ENCODE results near the gene SRMS.
A peak's percentile ranks its signal among the peaks of the same experiment; 100 is the strongest.

The SRMS gene

GRCh38 chr20:63537525-63538203 is 9.9 kb downstream of the SRMS start:
- Histone ChIP-seq H3K4me3 (peak overlapping the region; percentile 14; the same call in 1 of the 2 replicates), H3K9me3 (no peaks in the 10 kb centered on the region), H3K36me3 (replicated peaks) (no peaks in the 10 kb centered on the region), H3K27me3 (ENCODE audit: low read depth) (no peaks in the 10 kb centered on the region), H3K4me1 (no peaks in the 10 kb centered on the region)
- DNase-seq (ENCODE audit: low spot score in 2 of 2) = peak; percentile 76 to 89
- in situ Hi-C loops (cut with MboI; ENCODE audit: low sequenced_read_pairs) = no loop called here

DNA sequence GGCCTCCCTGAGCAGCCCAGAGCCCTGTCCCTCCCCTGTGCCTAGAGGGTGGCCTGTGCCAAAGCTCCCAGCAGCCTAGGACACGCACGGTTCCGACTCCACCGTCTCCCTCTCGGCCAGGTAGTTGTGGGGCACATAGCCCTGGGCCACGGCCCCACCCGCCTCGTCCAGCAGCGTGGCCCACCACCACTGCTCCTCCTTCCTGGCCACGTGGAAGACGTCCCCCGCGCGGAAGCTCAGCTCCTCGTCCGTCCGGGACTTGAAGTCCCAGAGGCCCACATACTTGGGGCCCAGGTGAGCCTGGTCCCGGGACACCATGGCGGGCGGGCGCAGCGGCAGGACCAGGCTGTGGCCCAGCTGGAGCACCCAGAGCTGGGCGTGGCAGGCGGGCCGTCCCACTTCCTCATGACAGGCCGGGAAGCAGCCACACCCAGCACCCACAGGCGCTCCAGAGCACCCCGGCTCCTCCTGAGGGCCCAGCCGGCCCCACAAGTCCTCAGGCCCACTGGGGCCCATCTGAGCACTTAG is 10.5 kb downstream of the SRMS start, which contains the start of gene PTK6:
Gene PTK6, minus strand, starts transcription at position 380 of the 528 bp plus-strand sequence. Its CDS starts 62 bp downstream, at position 318.
- no peaks in the 10 kb centered on the region for H3K9me3 ChIP-seq
- no peak for DNase-seq (ENCODE audit: low spot score in 2 of 2)
- no peaks in the 10 kb centered on the region for H3K4me1 ChIP-seq
- in situ Hi-C loops (cut with MboI; ENCODE audit: low sequenced_read_pairs) = no loop called here
- H3K36me3 ChIP-seq (replicated peaks) = no peaks in the 10 kb centered on the region
- peak within 1 kb of the TSS; percentile 14; the same call in 1 of the 2 replicates for H3K4me3 ChIP-seq
- no peaks in the 10 kb centered on the region for H3K27me3 ChIP-seq (ENCODE audit: low read depth)

DNA sequence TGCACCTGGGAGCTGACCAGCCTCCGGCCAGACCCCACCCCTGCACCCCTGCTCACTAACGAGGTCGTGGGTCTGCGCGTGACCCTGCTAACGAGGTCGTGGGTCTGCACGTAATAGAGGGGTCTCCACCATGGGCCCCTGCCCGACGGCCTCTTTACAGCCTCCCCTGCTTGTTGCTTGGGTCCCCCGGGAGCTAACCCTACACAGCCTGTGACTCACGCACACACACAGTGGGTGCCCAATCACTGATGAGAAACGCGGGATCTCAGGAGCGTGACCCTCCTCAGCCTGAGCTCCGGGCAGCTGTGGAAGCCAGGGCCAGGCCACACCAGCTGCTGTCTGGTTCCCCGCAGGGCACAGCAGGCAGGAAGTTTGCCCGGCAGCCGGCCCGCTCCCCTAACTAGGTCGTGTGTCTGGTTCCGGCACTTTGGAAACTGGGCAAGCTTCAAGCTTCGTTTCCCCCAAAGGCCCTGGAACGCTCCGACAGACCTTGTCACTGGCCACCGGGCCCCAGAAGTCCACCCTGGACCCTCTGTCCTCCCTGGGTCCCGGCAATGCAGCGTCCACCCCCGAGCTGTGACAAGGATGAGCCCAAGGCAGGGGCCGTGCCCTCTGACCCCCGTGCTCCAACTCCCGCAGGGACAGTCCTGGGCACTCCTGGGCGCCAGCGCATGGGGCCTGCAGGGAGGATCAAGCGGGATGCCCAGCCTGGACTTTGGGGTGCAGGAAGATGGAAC is 11.1 kb downstream of the SRMS start:
- Histone ChIP-seq H3K9me3 (no peaks in the 10 kb centered on the region), H3K27me3 (ENCODE audit: low read depth) (no peaks in the 10 kb centered on the region), H3K4me1 (no peaks in the 10 kb centered on the region), H3K4me3 (no peak overlapping the region), H3K36me3 (replicated peaks) (no peaks in the 10 kb centered on the region)
- no peak for DNase-seq (ENCODE audit: low spot score in 2 of 2)
- in situ Hi-C loops (cut with MboI; ENCODE audit: low sequenced_read_pairs) = no loop called here

DNA sequence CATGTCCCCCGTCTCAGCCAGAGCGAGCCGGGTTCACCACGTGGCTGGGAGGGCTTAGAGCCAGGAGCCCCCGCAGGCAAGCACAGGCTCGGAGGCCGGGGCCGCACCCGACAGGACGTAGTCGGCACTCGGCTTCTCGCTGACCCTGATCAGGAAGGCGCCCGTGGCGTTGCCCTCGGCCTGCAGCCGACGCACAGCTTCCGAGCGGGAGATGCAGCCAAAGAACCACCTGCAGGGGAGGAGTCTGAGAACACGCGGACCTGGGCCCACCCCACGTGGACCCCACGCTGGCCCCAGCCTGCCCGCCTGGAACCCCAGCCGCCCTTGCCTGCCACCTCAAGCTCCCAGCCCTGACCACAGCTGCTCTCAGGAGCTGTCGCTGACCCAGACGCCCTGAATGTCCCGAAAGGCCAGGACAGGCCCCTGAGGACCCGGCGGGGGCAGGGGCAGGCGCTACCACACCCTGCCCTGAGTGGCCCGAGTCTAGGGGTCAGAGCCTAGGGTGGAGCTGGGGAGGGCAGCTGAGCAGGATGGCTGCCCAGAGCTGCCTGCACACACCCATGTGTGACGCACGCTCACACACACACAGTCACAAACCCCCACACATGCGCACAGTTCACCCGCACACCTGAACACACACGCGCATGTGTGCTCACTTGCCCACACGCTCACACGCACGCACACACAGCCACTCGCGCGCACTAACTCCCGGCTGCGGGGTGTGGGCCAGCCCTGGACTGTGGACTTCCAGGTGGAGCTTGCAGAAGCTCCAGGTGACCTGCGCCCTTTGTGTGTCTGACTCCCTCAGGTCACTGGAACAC is 12.5 kb downstream of the SRMS start:
- no peak for DNase-seq (ENCODE audit: low spot score in 2 of 2)
- no peaks in the 10 kb centered on the region for H3K36me3 ChIP-seq (replicated peaks)
- in situ Hi-C loops (cut with MboI; ENCODE audit: low sequenced_read_pairs) = no loop called here
- no peaks in the 10 kb centered on the region for H3K4me1 ChIP-seq
- no peak overlapping the region for H3K4me3 ChIP-seq
- no peaks in the 10 kb centered on the region for H3K9me3 ChIP-seq
- H3K27me3 ChIP-seq (ENCODE audit: low read depth) = no peaks in the 10 kb centered on the region

GRCh38 chr20:63534427-63534830 is 13.1 kb downstream of the SRMS start:
- in situ Hi-C loops (cut with MboI; ENCODE audit: low sequenced_read_pairs) = no loop called here
- no peak for DNase-seq (ENCODE audit: low spot score in 2 of 2)

GRCh38 chr20:63533871-63534393 is 13.6 kb downstream of the SRMS start:
- DNase-seq (ENCODE audit: low spot score in 2 of 2) = no peak
- Histone ChIP-seq H3K9me3 (no peaks in the 10 kb centered on the region), H3K36me3 (replicated peaks) (no peaks in the 10 kb centered on the region), H3K4me1 (no peaks in the 10 kb centered on the region), H3K4me3 (no peak overlapping the region), H3K27me3 (ENCODE audit: low read depth) (no peaks in the 10 kb centered on the region)
- in situ Hi-C loops (cut with MboI; ENCODE audit: low sequenced_read_pairs) = no loop called here

More at GRCh38 chr20:63534427-63534830, 13.1 kb downstream of the SRMS start:
- Histone ChIP-seq H3K9me3 (no peaks in the 10 kb centered on the region), H3K4me3 (no peak overlapping the region), H3K36me3 (replicated peaks) (no peaks in the 10 kb centered on the region), H3K4me1 (no peaks in the 10 kb centered on the region), H3K27me3 (ENCODE audit: low read depth) (no peaks in the 10 kb centered on the region)

DNA sequence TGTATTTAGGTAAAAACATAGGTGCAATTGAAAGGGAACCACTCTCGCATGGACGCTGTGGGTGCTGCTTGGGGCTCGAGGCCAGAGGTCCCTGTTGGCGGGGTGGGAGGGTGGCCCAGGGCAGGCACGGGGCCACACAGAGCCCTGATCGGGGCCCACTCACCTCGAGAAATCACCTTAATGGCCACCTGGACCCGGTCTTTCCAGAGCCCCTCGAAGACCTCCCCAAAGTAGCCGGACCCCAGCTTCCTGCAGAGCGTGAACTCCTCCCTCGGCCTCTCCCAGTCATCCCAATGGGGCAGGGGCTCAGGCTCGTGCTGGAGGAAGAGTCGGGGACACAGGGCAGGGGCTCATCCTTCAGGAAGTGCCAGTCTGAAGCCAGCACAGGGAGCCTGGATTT is 14.2 kb downstream of the SRMS start:
- Histone ChIP-seq H3K4me1 (no peaks in the 10 kb centered on the region), H3K27me3 (ENCODE audit: low read depth) (no peaks in the 10 kb centered on the region), H3K36me3 (replicated peaks) (no peaks in the 10 kb centered on the region), H3K4me3 (no peak overlapping the region), H3K9me3 (no peaks in the 10 kb centered on the region)
- in situ Hi-C loops (cut with MboI; ENCODE audit: low sequenced_read_pairs) = no loop called here
- DNase-seq (ENCODE audit: low spot score in 2 of 2) = no peak

DNA sequence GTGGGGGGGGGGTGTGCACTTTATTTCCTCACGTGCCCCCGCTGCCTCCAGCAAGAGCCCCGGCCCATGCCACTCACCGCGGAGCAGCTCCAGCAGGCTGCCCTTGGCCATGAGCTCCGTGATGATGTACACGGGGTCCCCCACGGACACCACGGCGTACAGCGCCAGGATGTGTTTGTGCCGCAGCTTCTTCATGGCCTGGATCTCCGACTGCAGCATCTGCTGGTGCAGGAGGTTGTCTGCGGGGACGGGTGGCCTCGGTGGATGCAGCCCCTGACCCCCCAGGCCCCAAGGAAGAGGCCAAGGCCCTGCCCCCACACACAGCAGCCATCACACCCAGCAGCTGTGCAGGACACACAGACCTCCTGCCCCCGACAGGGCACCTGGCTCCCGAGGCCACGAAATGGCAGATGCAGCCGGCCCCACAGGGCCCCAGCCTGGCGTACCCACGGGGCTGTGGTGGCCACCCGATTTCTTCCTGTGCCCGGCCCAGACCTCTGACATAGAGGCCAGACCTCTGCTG is 15.0 kb downstream of the SRMS start:
- no peak for DNase-seq (ENCODE audit: low spot score in 2 of 2)
- H3K27me3 ChIP-seq (ENCODE audit: low read depth) = no peaks in the 10 kb centered on the region; the same call in 1 of the 2 replicates
- H3K4me1 ChIP-seq = no peaks in the 10 kb centered on the region
- no peaks in the 10 kb centered on the region for H3K9me3 ChIP-seq
- in situ Hi-C loops (cut with MboI; ENCODE audit: low sequenced_read_pairs) = no loop called here
- H3K36me3 ChIP-seq (replicated peaks) = no peaks in the 10 kb centered on the region
- H3K4me3 ChIP-seq = no peak overlapping the region

DNA sequence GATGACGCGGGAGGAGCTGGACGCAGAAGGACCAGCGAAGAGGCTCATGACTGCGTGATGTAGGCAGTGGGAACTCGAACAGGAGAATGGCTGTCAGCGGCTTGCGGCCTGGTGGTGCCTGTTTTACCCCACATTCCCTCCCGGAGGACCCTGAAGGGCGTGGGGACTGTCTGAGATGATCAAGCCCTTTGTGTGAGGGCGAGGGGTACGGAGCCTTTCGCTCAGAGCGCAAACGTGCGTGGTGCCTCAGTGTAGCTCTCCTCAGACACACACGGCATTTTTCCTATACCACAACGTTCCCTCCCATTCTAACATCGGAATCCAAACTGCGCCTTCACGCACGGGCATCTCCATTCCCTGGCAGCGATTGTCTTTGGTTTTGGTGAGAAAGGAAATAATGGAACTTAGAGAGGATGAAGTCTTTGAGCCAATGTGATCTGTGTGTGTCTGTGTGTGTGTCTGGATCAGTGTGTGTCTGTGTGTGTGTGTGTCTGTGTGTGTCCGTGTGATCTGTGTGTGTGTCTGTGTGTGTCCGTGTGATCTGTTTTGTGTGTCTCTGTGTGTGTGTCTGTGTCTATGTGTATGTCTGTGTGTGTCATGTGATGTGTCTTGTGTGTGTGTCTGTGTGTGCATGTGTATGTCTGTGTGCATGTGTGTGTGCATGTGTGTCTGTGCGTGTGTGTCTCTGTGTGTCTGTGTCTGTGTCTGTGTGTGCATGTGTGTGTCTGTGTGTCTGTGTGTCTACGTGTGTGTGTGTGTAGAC is 15.7 kb downstream of the SRMS start:
- DNase-seq (ENCODE audit: low spot score in 2 of 2) = no peak
- Histone ChIP-seq H3K36me3 (replicated peaks) (no peaks in the 10 kb centered on the region), H3K4me1 (no peaks in the 10 kb centered on the region), H3K27me3 (ENCODE audit: low read depth) (no peaks in the 10 kb centered on the region; the same call in 1 of the 2 replicates), H3K4me3 (no peak overlapping the region), H3K9me3 (no peaks in the 10 kb centered on the region)
- in situ Hi-C loops (cut with MboI; ENCODE audit: low sequenced_read_pairs) = no loop called here

DNA sequence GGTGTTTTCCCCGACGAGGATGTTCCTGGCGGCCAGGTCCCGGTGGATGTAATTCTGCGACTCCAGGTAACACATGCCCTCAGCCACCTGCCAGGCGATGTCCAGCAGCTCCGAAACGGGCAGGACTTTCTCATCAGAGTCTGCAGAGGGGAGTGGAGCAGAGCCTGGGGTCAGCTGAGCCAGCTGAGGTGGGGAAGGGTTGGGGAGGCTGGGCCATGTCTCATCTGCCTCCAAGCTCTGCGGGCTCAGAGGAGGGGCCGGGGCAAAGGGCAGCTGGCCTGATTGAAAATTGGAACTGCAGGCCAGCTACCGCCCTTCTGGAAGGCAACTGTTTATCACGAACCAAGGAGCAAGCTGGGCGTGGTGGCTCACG is 16.8 kb downstream of the SRMS start:
- Histone ChIP-seq H3K4me1 (no peaks in the 10 kb centered on the region), H3K9me3 (no peaks in the 10 kb centered on the region), H3K27me3 (ENCODE audit: low read depth) (peaks cover 2% of the 10 kb centered on the region; the same call in 1 of the 2 replicates), H3K36me3 (replicated peaks) (no peaks in the 10 kb centered on the region), H3K4me3 (no peak overlapping the region)
- in situ Hi-C loops (cut with MboI; ENCODE audit: low sequenced_read_pairs) = no loop called here
- no peak for DNase-seq (ENCODE audit: low spot score in 2 of 2)

- DNase-seq (ENCODE audit: low spot score in 2 of 2) = no peak
- no peak overlapping the region for H3K4me3 ChIP-seq
- H3K9me3 ChIP-seq = no peaks in the 10 kb centered on the region
- H3K27me3 ChIP-seq (ENCODE audit: low read depth) = peaks cover 2% of the 10 kb centered on the region; the same call in 1 of the 2 replicates
- H3K4me1 ChIP-seq = no peaks in the 10 kb centered on the region
- in situ Hi-C loops (cut with MboI; ENCODE audit: low sequenced_read_pairs) = no loop called here
- H3K36me3 ChIP-seq (replicated peaks) = no peaks in the 10 kb centered on the region
Measured at GRCh38 chr20:63529861-63530787, 17.4 kb downstream of the SRMS start.

All from HAP-1 (cell line).